Stimulated activated CD8-positive, alpha-beta memory T cell treated with anti-CD3 and anti-CD28 coated beads, Interleukin-4, amount 100 ng/mL, for 4 hours (primary cell): ENCODE results near the gene SDK2.

Experiments used
- DNase-seq, 2 donors: peaks; one replicate each; pipeline ENCODE4 v3.0.0-alpha.2; 2020; ENCODE audit warnings: low read depth in 2 of 2, low spot score in 1 of 2

Gene SDK2, protein sequence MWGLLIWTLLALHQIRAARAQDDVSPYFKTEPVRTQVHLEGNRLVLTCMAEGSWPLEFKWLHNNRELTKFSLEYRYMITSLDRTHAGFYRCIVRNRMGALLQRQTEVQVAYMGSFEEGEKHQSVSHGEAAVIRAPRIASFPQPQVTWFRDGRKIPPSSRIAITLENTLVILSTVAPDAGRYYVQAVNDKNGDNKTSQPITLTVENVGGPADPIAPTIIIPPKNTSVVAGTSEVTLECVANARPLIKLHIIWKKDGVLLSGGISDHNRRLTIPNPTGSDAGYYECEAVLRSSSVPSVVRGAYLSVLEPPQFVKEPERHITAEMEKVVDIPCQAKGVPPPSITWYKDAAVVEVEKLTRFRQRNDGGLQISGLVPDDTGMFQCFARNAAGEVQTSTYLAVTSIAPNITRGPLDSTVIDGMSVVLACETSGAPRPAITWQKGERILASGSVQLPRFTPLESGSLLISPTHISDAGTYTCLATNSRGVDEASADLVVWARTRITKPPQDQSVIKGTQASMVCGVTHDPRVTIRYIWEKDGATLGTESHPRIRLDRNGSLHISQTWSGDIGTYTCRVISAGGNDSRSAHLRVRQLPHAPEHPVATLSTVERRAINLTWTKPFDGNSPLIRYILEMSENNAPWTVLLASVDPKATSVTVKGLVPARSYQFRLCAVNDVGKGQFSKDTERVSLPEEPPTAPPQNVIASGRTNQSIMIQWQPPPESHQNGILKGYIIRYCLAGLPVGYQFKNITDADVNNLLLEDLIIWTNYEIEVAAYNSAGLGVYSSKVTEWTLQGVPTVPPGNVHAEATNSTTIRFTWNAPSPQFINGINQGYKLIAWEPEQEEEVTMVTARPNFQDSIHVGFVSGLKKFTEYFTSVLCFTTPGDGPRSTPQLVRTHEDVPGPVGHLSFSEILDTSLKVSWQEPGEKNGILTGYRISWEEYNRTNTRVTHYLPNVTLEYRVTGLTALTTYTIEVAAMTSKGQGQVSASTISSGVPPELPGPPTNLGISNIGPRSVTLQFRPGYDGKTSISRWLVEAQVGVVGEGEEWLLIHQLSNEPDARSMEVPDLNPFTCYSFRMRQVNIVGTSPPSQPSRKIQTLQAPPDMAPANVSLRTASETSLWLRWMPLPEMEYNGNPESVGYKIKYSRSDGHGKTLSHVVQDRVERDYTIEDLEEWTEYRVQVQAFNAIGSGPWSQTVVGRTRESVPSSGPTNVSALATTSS (N-terminal part only)

GRCh38 chr17:73644145-73645049, at the start of gene SDK2:
Gene SDK2 (minus strand): TSS chr17:73644445. CDS start chr17:73644088, 357 bp downstream.
- no peak for DNase-seq

- DNase-seq, result no peak
Measured at GRCh38 chr17:73693071-73693470, 48.8 kb upstream of the SDK2 start.

GRCh38 chr17:73691321-73691766, 47.1 kb upstream of the SDK2 start:
- no peak for DNase-seq

DNA sequence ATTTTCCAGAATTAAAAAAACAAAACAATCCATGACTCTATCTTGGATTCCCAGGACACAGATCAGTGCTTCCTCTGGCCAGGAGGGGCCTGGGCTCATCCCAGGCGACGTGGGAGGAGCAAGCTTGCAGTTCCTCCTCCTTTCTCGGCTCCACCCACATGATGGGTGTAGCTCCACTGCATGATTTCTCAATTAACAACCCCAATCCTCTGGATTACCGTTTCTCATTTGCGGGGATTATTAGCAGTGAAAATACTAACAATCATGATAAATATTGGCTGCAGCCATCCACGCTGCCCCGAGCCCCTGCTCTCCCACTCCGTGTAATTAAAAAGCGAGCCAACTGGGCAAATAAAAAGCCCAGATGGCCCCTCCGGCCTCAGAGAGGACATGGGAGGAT, 46.4 kb upstream of the SDK2 start:
- DNase-seq, result no peak

DNA sequence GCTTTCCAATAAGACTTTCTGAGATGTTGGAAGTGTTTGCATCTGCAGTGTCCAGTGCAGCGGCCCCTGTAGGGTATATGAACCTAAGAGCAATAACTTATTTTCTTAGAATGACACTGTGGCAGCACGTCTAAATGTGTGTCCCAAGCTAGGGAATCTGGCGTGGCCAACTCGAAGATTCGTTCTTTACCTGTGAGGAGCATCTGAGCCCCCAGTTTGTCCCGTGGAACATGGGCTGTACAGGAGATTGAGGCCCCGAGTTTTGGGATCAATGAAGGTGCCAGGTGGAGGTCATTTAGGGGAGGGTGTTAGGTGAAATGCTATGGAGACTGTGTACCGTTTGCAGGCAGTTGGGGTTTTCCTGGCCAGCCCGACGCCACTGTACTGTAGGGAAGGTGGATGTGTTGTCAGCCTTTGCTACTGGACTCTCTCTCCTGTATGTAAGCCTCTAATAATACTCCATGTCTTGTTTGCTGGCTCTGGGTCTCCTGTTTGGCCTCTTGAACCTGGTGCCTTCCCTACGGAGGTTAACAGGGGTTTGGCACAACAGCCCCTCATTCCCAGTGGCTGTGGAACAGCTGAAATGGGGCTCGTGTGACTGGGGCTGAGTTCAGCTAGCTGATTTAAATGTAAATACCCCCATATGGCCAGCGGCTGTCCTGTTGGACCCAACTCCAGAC, 45.5 kb upstream of the SDK2 start:
- DNase-seq, result no peak

DNA sequence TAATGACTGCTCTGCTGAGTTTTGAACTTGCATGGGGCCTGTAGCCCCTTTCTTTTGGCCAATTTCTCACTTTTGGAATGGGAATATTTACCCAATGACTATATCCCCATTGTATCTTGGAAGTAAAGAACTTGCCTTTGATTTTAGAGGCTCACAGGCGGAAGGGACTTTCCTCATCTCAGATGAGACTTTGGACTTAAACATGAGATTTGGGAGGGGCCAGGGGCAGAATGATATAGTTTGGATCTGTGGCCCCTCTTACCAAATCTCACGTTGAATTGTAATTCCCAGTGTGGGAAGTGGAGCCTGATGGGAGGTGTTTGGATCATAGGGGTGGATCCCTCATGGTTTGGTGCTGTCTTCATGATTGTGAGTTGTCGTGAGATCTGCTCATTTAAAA, 42.7 kb upstream of the SDK2 start:
- no peak for DNase-seq

DNA sequence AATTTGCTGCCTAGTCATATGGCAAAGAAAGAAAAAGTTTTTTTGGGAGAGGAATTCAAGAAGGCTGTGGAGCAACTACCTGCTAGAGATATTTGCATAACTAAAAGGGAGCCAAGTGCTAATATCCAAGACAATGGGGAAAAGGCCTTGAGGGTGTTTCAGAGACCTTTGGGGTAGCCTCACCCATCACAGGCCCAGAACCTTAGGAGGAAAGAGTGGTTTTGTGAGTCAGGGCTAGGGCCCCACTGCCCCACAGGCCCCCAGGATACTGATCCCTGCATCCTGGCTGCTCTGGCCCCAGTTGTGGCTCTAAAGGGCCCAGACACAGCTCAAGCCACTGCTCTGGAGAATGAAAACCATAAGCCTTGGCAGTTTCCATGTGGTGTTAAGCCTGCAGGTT, 41.9 kb upstream of the SDK2 start:
- DNase-seq, result no peak

- no peak for DNase-seq
Measured at GRCh38 chr17:73684183-73684582, 39.9 kb upstream of the SDK2 start.

DNA sequence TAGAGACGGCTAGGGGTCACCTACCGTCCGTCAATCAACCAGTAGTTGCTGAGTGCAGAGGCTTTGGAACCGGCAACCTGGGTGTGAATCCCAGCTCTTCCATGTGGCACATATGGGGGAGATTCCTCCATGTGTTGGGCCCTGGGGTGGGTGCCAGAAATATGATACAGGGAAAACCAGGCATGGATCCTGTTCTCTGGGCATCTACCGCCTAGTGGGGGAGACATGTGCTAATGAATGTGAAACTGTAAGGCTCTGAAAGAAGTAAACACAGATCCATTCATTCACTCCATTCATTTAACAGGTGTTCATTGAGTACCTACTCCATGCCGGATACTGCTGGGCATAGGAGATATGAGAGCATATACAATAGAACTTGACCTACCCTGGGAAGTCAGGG, 39.5 kb upstream of the SDK2 start:
- DNase-seq, result no peak

- DNase-seq, result no peak
Measured at GRCh38 chr17:73681946-73682345, 37.7 kb upstream of the SDK2 start.

- no peak for DNase-seq
Measured at GRCh38 chr17:73679476-73679875, 35.2 kb upstream of the SDK2 start.

DNA sequence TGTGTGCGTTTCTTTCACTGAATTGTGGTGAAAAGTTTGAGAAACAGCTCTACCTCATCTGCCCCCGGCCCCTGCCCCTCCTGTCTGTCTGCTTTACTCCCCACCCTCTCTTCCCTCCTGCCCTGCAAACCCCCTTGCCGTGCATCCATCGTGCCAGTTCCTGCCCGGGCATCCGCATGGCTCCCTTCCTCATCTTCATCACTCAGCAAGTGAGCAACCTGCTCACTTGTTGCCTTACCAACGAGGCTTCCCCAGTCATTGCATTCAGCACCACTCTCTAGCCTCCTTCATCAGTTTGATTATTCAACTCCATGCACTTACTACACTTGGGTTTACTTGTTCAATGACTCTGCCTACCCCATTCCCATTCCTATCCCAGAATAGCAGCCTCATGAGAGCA, 34.8 kb upstream of the SDK2 start:
- DNase-seq, result no peak

GRCh38 chr17:73669771-73670170, 25.5 kb upstream of the SDK2 start:
- no peak for DNase-seq

GRCh38 chr17:73667181-73667959, 23.1 kb upstream of the SDK2 start:
- no peak for DNase-seq

DNA sequence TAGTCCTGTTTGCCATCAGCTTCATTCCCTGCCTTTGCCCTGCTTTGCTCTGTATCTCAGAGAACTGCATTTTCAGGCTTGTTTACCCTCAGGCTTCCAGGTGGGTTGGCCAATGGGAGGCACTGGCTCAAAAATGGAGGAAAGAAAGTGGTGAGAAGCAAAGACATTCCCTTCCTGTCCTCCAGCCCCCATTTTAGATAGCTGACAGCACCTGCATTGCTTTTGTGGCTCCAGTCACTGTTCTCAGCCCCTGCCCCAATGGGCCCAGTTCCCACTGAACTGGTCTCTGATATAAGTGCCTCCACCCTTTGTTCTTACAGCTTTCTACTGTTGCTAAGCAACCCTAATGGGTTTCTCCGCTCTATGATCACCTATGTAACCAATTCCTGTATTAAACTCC, 19.4 kb upstream of the SDK2 start:
- DNase-seq, result no peak

GRCh38 chr17:73660366-73660765, 16.1 kb upstream of the SDK2 start:
- no peak for DNase-seq

- DNase-seq, result no peak
Measured at GRCh38 chr17:73658821-73659515, 14.7 kb upstream of the SDK2 start.

GRCh38 chr17:73657473-73658116, 13.3 kb upstream of the SDK2 start:
- no peak for DNase-seq
